Tibial nerve (tissue), 4 donors: ENCODE data around the gene FAM3B.

Experiments
- CTCF ChIP-seq, 5 experiments: fragments of 200-600 bp in 3 of 5; fragments of 450-650 bp in 2 of 5; sonication (generic) in 3 of 5; IDR thresholded peaks; one replicate each; pipeline ENCODE4 v1.5.1; 2016 to 2019; ENCODE audit warnings: antibody characterized with exemption in 5 of 5, mild to moderate bottlenecking in 3 of 5, moderate library complexity in 2 of 5
- EP300 ChIP-seq, 2 donors: sonication (generic); formaldehyde crosslinking; IDR thresholded peaks; one replicate each; pipeline ENCODE4 v1.6.1; 2017; ENCODE audit warnings: antibody characterized with exemption in 2 of 2, mild to moderate bottlenecking in 1 of 2
- POLR2A ChIP-seq, 2 donors: fragments of 450-650 bp; IDR thresholded peaks; one replicate each; pipeline ENCODE4 v1.6.1; 2017; ENCODE audit warnings: antibody characterized with exemption in 2 of 2, mild to moderate bottlenecking in 2 of 2, moderate library complexity in 2 of 2

DNA sequence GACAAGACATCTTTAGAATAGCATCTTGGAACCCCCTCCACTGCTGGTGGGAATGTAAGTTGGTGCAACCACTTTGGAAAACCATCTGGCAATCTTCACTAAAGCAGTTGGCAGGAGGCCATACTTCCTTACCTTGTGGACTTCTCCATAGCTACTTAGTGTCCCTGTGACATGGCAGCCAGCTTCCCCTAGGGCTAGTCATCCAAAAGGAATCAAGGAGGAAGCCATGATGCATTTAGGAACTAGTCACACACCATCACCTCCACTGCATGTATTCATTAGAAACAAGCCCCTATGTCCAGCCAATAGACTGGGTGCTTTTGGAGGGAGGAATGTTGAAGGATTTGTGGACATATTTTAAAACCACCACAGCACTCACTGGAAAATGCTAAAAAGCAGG is 65.1 kb downstream of the FAM3B start:
- TF ChIP-seq CTCF (IDR thresholded peaks at IDR 0.05), result no peak
- no peak for TF ChIP-seq POLR2A (IDR thresholded peaks at IDR 0.05)
- no peak for TF ChIP-seq EP300 (IDR thresholded peaks at IDR 0.05)
